Fibroblast of skin of left biceps (primary cell): ENCODE results near the gene ALB.

Experiments used
- DNase-seq, 2 experiments: peaks; one replicate each; pipeline ENCODE4 v3.0.0-alpha.2; 2013; ENCODE audit warnings: low read depth in 2 of 2

The ALB gene

DNA sequence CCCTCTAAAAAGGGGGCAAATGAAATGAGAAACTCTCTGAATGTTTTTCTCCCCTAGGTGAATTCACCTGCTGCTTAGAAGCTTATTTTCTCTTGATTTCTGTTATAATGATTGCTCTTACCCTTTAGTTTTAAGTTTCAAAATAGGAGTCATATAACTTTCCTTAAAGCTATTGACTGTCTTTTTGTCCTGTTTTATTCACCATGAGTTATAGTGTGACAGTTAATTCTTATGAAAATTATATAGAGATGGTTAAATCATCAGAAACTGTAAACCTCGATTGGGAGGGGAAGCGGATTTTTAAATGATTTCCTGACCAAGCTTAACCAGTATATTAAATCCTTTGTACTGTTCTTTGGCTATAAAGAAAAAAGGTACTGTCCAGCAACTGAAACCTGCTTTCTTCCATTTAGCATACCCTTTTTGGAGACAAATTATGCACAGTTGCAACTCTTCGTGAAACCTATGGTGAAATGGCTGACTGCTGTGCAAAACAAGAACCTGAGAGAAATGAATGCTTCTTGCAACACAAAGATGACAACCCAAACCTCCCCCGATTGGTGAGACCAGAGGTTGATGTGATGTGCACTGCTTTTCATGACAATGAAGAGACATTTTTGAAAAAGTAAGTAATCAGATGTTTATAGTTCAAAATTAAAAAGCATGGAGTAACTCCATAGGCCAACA lies 4.2 kb downstream of the ALB start:
- no peak for DNase-seq

GRCh38 chr4:73409012-73409862 lies 5.2 kb downstream of the ALB start:
- no peak for DNase-seq

DNA sequence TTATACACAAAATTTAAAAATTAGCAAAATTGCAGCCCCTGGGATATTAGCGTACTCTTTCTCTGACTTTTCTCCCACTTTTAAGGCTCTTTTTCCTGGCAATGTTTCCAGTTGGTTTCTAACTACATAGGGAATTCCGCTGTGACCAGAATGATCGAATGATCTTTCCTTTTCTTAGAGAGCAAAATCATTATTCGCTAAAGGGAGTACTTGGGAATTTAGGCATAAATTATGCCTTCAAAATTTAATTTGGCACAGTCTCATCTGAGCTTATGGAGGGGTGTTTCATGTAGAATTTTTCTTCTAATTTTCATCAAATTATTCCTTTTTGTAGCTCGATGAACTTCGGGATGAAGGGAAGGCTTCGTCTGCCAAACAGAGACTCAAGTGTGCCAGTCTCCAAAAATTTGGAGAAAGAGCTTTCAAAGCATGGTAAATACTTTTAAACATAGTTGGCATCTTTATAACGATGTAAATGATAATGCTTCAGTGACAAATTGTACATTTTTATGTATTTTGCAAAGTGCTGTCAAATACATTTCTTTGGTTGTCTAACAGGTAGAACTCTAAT lies 6.0 kb downstream of the ALB start:
- no peak for DNase-seq

GRCh38 chr4:73410916-73411730 lies 7.0 kb downstream of the ALB start:
- no peak for DNase-seq

DNA sequence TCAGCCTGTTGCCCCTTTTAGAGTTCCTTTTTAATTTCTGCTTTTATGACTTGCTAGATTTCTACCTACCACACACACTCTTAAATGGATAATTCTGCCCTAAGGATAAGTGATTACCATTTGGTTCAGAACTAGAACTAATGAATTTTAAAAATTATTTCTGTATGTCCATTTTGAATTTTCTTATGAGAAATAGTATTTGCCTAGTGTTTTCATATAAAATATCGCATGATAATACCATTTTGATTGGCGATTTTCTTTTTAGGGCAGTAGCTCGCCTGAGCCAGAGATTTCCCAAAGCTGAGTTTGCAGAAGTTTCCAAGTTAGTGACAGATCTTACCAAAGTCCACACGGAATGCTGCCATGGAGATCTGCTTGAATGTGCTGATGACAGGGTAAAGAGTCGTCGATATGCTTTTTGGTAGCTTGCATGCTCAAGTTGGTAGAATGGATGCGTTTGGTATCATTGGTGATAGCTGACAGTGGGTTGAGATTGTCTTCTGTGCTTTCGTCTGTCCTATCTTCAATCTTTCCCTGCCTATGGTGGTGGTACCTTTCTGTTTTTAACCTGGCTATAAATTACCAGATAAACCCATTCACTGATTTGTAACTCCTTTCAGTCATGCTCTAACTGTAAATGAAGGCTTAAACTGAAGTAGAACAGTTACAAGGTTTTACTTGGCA lies 7.8 kb downstream of the ALB start:
- no peak for DNase-seq

- DNase-seq, result no peak
Measured at GRCh38 chr4:73413294-73413755, 9.2 kb downstream of the ALB start.

DNA sequence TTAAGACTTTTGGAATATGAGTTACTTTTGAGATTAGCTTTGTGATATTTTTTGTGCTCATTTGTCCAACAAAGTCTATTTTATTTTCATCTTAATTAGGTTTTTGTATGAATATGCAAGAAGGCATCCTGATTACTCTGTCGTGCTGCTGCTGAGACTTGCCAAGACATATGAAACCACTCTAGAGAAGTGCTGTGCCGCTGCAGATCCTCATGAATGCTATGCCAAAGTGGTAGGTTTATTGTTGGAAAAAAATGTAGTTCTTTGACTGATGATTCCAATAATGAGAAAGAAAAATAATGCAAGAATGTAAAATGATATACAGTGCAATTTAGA lies 10.8 kb downstream of the ALB start:
- DNase-seq, result no peak

- no peak for DNase-seq
Measured at GRCh38 chr4:73415807-73416238, 11.7 kb downstream of the ALB start.

- DNase-seq, result no peak
Measured at GRCh38 chr4:73416423-73417087, 12.5 kb downstream of the ALB start.

GRCh38 chr4:73417342-73417741 lies 13.3 kb downstream of the ALB start:
- DNase-seq, result no peak

- no peak for DNase-seq
Measured at GRCh38 chr4:73417973-73418372, 13.9 kb downstream of the ALB start.

DNA sequence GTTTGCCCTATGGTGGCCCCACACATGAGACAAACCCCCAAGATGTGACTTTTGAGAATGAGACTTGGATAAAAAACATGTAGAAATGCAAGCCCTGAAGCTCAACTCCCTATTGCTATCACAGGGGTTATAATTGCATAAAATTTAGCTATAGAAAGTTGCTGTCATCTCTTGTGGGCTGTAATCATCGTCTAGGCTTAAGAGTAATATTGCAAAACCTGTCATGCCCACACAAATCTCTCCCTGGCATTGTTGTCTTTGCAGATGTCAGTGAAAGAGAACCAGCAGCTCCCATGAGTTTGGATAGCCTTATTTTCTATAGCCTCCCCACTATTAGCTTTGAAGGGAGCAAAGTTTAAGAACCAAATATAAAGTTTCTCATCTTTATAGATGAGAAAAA lies 14.6 kb downstream of the ALB start:
- DNase-seq, result no peak

DNA sequence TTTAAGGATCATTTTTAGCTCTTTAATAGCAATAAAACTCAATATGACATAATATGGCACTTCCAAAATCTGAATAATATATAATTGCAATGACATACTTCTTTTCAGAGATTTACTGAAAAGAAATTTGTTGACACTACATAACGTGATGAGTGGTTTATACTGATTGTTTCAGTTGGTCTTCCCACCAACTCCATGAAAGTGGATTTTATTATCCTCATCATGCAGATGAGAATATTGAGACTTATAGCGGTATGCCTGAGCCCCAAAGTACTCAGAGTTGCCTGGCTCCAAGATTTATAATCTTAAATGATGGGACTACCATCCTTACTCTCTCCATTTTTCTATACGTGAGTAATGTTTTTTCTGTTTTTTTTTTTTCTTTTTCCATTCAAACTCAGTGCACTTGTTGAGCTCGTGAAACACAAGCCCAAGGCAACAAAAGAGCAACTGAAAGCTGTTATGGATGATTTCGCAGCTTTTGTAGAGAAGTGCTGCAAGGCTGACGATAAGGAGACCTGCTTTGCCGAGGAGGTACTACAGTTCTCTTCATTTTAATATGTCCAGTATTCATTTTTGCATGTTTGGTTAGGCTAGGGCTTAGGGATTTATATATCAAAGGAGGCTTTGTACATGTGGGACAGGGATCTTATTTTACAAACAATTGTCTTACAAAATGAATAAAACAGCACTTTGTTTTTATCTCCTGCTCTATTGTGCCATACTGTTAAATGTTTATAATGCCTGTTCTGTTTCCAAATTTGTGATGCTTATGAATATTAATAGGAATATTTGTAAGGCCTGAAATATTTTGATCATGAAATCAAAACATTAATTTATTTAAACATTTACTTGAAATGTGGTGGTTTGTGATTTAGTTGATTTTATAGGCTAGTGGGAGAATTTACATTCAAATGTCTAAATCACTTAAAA lies 15.3 kb downstream of the ALB start:
- DNase-seq, result no peak

- DNase-seq, result no peak
Measured at GRCh38 chr4:73420615-73421014, 16.5 kb downstream of the ALB start.

GRCh38 chr4:73421708-73422457 lies 17.8 kb downstream of the ALB start:
- no peak for DNase-seq

- DNase-seq, result no peak
Measured at GRCh38 chr4:73422458-73422752, 18.3 kb downstream of the ALB start.

GRCh38 chr4:73423184-73423583 lies 19.1 kb downstream of the ALB start:
- DNase-seq, result no peak

DNA sequence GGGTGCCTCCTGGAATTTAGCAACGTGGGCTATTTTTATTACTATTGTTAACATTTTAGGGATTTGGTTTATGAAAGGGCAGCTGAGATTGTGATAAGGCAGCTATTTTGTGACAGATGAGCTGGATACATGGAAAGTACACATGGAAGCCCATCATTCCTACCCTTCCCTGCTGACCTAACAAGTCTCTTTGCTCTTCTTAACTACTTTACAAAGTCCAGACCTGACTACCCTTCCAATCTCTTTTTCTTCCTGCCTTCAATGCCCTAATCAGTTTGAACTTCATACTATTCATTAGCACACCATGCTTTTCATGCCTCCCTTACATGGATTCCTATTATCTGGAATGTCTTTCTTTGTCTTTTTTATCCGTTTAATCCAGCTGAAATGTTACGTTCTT lies 22.6 kb downstream of the ALB start:
- no peak for DNase-seq

DNA sequence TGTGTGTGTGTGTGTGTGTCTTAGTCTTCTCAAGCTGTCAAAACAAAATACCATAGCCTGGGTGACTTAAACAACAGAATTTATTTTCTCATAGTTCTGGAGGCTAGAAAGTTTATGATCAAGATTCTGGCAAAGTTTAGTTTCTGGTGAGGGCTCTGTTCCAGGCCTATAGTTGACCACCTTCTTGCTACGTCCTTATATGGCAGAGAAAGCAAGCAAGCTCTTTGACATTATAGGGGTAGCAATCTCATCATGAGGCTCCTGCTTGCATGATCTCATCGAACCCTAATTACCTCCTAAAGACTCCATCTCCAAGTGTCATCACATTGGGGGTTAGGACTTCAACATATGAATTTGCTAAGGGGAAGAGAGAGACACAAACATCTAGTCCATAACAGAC lies 25.0 kb downstream of the ALB start:
- DNase-seq, result no peak
